AG08396 (cell line): Measurements from ENCODE around the gene ATP10A.

Source experiments
- DNase-seq: peaks from one replicate; pipeline ENCODE4 v3.0.0; 2012; ENCODE audit warnings: low spot score, mixed read lengths

The ATP10A gene

GRCh38 chr15:25824618-25825017 is 38.5 kb downstream of the ATP10A start:
- no peak for DNase-seq

- DNase-seq = no peak
These were observed 50.3 kb downstream of the ATP10A start for GRCh38 chr15:25812845-25813244.

DNA sequence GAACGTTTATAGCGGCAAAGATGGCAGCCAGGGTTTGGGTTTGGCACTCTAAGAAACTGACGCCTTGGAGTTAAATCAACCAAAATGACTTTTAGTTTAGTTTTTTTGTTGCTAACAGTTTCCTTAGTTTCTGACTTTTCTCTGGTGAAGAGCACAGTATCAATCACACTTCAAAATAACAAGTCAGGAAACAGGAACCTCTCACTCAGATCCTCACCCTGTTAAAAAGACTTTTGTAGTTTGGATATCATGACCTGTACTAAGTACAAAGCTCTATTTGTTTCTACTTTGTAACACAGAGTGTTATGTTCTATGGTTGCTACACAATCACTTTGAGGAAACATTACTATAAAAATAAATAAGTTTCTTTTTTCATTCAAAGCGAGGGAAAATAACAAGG is 51.1 kb downstream of the ATP10A start:
- DNase-seq = no peak

DNA sequence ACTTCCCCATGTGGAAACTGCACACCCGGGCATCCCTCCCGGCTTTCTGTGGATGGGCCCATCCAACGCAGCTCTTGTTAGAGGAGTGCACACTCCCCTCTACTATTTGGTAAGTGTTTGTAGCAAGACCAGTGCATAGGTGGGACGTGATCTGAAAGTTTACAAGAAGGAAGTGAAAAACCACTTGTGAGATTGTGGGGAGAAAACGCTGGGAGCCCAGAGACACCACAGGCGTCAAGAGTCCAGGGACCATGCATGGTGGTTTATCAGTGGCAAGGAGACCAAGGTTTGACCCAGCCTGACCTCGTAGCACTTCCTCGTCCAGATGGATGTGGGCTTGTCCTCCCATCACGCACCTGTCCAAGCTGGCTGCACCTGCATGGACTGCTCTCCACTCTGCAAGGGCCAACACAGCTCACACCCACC is 51.6 kb downstream of the ATP10A start:
- DNase-seq = no peak

GRCh38 chr15:25810631-25811091 is 52.5 kb downstream of the ATP10A start:
- no peak for DNase-seq

GRCh38 chr15:25810154-25810553 is 53.0 kb downstream of the ATP10A start:
- no peak for DNase-seq

DNA sequence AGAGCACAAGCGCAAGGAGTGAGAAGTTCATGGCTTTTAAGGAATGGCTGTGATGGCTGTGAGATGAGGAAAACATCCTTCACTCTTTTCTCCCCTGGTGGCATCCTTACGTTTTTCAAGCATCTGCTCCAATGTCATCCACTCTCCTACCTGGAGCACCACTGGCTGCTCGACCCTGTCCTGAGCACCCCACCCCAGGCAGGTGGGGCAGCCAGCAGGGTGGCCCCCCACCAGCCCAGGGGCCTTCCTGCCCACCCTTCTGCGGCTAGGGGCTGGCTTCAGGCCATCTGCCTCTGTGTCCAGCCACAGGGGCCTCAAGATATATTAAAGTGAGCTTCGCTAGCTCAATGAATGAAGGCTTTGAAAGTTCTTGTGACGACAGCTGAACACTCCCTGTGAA is 56.1 kb downstream of the ATP10A start:
- no peak for DNase-seq

DNA sequence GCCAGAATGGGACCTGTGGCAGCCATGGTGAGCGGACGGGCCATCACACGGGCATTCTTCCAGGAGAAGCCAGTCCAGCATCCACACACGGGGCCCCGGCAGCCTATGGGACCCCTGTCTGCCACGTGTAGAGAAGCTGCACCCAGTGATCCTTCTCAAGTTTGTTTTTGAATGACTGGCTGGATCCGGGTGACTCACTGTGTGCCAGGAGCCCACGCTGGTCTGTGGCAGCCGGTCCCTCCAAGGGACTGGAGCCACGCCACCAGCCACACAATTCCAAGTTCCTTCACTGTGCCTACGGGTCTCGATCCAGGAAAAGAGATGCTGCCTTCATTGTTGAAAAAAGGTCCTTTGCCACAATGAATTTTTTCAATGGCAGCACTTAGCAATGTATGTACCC is 58.1 kb downstream of the ATP10A start:
- DNase-seq = peak; percentile 39

DNA sequence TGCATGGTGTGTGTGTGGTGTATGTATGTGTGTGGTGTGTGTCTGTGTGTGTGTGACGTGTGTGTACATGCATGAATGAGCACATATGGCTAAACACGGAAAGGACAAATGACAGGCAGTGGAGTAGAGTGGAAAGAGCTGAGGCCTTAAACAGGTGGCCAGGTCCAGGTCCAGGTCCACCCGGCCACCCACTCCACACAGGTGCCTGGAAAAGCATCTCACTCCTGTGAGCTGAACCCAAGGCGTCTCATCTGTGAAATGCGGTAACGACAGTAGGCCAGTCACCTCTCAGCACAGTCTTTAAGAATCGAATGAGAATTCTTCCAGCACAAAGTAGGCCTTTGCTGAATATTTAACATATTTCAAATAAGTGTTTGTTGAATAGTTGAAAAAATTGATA is 58.7 kb downstream of the ATP10A start:
- DNase-seq = no peak

DNA sequence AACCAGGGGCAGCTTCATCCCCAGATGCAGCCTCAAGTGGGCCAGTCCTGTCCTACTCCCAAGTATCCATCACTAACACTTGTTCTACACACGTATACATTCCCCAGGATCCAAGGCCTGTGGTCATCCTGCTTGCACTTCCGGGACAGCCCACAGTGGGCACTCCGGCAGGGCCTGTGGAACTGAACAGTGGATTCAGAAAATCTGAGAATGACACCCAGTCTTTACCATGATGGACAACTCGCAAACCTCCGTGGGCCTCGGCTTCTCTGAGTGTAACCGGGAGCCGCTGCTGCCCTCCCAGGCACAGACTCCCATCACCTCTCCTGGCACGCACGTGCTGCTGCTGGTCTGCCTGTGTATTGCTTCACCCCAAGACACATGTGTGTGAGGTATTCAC is 59.6 kb downstream of the ATP10A start:
- DNase-seq = no peak

- no peak for DNase-seq
These were observed 60.1 kb downstream of the ATP10A start for GRCh38 chr15:25803036-25803435.

DNA sequence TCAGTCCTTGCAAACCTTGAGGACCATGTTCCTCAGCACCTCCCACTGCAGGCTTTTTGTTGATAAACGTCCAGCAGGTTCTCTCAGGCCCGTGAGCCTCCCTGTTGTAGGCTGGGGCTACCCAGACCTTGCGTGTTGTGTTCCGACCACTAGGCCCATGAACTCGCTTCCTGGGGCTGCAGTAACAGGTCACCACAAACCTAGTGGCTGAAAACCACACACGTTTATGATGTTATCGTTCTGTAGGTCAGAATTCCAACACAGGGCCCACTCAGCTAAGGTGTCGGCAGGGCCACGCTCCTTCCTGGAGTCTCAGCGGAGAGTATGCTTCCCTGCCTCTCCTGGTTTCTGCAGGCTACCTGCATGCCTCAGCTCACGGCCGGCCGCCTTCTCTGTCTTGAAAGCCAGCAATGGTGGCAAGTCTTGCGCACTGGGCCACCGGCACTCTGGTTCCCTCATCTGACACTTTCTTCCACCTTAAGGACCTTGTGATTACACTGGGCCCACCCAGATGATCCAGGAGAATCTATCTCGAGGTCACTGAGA is 60.8 kb downstream of the ATP10A start:
- no peak for DNase-seq

- no peak for DNase-seq
These were observed 61.4 kb downstream of the ATP10A start for GRCh38 chr15:25801586-25802284.

GRCh38 chr15:25800761-25801515 is 62.2 kb downstream of the ATP10A start:
- DNase-seq = no peak

GRCh38 chr15:25799906-25800700 is 63.0 kb downstream of the ATP10A start:
- no peak for DNase-seq

DNA sequence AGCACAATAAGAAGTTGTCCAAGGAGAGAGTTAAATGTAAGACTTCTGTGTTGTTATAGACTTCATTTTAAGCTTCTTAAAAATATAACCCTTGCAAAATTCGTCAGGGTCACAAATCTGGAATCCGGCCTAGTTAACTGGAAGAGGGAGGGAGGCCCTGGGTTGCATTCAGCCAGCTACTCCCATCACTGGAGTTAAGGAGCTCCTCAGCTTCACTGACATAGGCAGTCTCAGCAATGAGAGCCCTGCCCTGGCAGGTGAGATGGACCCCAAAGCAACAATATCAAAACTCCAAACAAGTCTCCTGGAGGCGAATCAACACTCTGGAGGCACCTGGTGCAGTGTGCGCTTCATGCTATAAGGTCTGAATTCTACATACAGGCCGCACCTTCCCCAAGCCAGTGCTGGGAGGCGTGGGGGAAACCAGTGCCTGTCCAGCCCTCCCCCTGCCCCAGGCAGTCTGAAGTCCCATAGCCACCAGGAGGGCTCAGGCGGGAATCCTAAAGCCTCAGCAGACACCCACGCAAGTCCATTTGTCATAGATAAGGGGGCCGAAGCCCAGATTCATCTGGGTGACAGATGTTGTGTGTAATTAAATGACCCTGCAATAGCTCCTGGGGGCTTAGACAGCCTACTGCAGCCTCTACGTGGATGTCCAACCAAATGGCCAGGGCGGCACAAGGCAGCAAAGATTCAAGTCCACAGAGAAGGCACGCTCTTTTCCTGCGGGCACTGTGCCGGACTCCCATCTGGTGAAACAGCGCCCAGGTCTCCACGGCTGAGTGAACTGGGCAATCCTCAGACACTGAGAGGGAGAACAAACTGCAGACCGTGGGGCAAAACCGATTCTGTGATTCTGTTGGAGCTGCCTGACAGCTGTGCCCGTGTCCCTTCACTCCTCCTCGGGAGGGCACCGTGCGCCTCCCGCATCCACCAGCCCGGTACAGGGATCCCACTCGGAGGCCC is 64.9 kb downstream of the ATP10A start:
- no peak for DNase-seq

- no peak for DNase-seq
These were observed 65.6 kb downstream of the ATP10A start for GRCh38 chr15:25797511-25797935.

GRCh38 chr15:25797035-25797434 is 66.1 kb downstream of the ATP10A start:
- no peak for DNase-seq

- DNase-seq = no peak
These were observed 66.7 kb downstream of the ATP10A start for GRCh38 chr15:25796395-25796794.

DNA sequence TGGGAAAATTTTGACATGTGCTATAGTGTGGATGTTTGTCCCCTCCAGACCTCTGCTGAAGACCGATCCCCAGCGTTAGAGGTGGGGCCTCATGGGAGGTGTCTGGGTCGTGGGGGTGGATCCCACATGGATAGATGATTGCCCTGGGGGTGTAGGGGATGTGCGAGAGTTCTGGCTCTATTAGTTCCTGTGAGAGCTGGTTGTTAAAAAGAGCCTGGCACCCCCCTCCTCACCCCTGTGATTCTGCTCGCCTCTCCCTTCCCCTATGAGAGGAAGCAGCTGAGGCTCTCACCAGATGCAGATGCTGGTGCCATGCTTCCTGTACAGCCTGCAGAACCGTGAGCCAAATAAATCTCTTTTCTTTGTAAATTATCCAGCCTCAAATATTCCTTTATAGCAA is 67.4 kb downstream of the ATP10A start:
- DNase-seq = no peak

- DNase-seq = no peak
These were observed 68.1 kb downstream of the ATP10A start for GRCh38 chr15:25795061-25795460.
